ENCODE measurements around the gene HS1BP3.

HS1BP3 gene

GRCh38 chr2:20674974-20675679 is 24.2 kb upstream of the HS1BP3 start:
- DNase-seq (ENCODE audit: low read depth) = peak; percentile 66

DNA sequence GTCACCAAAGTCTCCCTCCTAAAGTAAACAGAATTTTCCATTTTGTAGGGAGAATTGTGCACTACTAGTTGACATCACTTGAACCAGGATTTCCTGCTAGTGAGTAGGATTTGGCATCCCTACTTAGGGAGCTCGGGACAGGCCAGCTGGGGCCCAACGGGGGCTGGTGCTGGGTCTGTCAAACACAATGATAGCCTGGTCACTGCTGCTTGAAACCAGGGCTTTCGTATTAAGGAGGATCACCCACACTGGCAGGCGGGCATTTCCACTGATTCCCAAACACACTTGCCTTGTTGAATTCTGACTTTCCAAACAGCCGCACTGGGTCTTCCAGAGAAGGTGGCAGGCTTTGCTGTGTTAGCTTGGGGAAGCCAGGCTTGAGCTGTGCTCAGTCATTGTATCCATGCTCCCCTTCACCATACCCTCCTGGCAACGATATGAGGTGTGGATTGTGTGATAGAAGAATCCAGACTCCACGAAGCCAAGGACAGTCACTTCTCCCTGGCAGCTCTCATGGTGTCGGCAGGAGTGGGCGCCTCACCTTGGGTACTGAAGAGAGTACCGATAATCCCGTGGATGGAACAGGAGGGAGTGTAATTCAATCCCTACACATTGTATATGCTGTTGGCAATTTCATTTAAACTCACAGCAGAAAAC is 23.5 kb upstream of the HS1BP3 start:
- DNase-seq (ENCODE audit: low read depth) = no peak

GRCh38 chr2:20673686-20674308 is 22.9 kb upstream of the HS1BP3 start:
- no peak for DNase-seq (ENCODE audit: low read depth)

DNA sequence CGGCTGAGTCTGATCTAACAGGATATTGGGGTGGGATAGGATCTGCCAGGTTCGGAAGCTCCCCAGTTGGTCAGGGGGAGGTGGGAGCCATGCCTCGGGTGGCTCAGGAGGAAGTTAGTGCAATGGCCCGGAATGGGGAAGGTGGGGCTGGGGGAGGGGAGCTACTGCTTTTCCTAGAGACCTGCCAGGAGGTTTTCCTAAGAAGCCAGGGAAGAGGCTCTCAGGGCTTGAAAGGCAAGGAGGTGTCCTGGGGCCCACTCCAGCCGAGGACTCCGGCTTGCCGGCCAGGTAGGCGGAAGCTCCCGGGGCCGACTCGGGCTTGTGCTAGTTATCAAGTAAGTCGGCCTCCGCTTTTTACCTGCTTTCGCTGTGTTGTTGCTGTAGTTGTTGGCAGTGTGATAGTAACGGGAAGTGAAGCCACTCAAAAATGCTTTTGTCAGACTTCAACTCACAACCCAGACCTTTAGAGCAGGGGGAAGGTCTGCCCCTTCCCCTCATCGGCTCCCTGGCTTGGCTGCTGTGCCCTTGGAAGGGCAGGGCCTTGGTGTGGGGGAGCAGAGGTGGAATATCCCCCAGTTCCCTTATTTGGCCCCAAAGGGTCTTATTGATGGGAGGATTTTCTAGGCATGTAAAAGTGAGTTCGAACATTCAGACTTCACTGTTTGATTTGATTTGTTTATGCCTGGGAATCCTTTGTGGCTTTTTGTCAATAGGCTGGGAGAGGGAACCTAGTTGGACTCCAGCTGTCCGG is 21.5 kb upstream of the HS1BP3 start:
- DNase-seq (ENCODE audit: low read depth) = no peak

DNA sequence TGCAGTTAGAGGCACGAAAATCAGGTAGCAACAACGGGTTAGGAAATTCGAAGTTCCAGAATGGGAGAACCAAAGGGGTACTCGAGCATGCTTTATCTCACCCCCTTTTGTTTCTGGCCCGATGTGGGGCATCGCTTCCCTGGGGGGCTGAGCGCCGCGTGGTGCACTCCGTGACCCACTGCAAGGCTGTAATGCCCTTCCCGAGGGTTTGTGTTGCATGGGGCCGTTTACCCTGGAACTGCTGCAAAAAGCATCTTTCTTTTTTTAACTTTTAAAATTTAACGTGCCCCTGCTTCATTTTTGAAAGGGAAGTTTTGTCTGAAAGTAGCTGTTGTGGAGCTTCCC is 20.8 kb upstream of the HS1BP3 start:
- DNase-seq (ENCODE audit: low read depth) = no peak

DNA sequence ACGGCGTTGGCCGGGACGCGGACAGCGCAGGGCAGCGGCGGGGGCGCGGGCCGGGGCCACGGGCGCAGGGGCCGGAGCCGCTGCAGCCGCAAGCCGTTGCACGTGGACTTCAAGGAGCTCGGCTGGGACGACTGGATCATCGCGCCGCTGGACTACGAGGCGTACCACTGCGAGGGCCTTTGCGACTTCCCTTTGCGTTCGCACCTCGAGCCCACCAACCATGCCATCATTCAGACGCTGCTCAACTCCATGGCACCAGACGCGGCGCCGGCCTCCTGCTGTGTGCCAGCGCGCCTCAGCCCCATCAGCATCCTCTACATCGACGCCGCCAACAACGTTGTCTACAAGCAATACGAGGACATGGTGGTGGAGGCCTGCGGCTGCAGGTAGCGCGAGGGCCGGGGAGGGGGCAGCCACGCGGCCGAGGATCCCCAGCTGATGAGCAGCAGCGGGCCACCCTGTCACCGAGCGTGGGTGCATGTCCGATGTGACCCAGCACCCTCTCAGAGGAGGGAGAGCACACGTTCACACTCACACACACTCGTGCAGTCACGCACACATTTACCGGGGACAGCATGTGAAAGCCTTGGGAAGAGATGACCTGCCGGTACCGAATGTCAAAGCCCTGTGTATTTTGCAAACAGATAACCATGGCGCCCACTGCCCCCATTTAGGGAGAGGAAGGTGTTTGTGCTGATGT is 20.3 kb upstream of the HS1BP3 start:
- DNase-seq (ENCODE audit: low read depth) = no peak

GRCh38 chr2:20670315-20671035 is 19.6 kb upstream of the HS1BP3 start:
- no peak for DNase-seq (ENCODE audit: low read depth)

DNA sequence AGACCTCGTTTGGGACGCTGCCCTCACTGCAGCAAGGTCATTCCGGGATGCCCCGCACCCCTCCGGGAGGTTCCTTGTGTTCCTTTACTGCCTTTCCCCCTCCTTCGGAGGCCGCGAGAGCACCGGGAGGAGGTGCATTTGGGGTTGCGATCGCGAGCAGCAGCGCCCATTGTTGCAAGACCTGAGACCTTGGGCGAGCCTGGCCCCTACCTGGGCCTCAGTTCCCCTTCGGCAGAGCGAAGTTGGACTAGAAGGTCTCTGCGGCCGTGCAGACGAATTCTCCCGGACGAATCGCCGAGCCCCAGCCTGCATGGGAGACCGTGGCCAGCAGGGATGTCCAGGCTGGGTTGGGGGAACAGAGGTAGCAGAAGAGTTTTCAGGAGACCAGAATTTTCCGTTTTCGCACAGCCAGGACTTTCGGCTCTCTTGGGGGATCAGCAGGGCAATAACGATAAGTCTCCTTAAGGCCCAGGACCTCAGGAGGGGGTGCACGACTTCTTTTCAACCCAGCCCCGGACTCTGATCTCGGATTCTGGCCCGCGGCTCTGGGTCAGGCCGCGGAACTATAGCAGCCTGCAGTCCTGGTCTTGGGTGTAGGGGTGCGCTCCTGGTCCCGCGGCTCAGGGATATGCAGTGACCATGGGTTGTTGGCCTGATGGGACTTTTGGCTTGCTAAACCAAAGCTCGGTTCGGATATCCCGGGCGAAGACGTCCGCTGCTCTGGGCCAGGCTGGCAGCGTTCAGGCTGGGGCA is 18.8 kb upstream of the HS1BP3 start:
- no peak for DNase-seq (ENCODE audit: low read depth)

GRCh38 chr2:20668871-20669475 is 18.1 kb upstream of the HS1BP3 start:
- DNase-seq (ENCODE audit: low read depth) = no peak

- DNase-seq (ENCODE audit: low read depth) = no peak
Observed at GRCh38 chr2:20668451-20668850, 17.6 kb upstream of the HS1BP3 start.

DNA sequence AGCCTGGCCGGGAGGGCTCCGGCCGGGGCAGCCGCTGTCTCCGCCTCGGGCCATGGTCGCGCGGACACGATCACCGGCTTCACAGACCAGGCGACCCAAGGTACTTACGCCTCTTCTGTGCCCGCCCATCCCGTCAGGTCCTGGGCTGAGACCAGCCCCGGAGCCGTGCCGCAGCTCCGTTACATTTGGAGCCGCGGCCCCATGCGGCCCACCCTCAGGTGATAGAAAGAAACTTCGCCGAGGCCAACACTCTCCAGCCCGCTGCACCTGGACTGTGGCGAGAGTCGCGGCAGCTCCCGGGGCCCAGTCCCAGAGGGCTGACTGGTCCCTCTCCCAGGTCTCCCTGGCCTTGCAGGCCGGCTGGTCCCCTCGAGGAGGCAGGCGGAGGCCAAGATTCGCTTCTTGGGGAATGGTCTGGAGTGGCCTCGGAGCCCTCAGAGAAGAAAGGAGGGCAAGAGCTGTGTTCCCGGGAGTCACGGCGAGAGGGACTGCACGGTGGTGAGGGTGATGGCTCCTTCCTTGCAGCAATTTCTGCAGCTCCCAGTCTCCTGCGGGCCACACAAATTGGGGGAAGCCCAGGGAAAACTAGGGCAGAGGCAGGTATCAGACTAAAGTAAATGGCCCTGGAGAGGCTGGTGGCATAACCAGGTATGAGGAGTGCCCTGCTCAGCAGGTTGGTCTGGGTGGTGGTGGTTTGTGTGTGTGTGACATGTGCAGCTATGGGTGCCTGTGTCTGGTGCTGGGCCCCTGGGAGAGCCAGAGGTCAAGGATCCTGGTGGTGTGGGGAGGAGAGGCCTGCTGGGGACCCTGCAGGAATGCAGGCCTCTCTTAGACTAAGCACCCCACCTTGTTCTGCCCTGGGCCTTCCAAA is 16.9 kb upstream of the HS1BP3 start:
- DNase-seq (ENCODE audit: low read depth) = no peak

- DNase-seq (ENCODE audit: low read depth) = no peak
Observed at GRCh38 chr2:20667151-20667530, 16.2 kb upstream of the HS1BP3 start.

DNA sequence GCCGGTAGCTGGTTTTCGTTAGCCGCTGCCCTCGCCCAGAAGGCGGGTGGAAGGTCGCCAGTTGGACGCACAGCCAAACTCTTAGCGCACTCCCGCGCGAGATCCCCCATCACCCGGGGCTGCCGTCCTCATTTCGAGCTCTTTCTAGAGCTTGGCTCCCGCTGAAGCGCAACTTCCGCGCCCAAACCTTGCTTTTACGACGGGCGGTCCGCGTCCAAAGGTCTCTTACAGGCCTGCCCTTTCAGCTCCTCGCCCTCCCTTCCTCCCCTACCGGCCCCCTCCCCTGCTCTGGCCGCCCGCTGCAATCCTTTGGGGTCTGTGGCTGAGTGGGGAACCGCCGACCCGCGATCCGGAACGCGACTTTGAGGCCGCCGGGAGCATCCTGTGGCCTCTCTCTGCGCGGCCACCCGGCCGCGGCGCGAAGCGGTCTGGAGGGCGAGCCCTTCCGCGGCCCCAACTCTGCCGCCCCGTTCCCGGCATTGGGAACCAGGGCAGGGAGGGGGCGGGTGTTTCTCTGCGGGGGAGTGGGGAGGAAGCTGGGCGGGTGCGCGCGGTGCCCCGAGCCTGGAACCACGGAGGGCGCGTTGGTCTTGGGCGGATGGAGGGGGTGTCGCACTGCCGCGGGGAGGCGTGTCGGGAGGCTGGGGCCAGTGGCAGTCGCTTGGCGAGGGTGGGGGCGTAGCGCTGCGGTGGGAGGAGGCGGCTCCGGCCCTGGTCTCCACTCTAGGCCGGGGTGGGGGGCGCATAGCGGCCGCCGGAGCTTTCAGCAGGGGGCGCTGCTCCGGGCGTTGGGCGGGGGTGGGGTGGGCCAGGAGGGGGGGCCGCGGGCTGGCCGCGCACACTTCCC is 15.6 kb upstream of the HS1BP3 start, which contains the start of gene GDF7:
GDF7 (plus strand) TSS at position 841 of the 847 bp plus-strand sequence. CDS start 96 bp downstream, outside the sequence.
- DNase-seq (ENCODE audit: low read depth) = peak; percentile 56

DNA sequence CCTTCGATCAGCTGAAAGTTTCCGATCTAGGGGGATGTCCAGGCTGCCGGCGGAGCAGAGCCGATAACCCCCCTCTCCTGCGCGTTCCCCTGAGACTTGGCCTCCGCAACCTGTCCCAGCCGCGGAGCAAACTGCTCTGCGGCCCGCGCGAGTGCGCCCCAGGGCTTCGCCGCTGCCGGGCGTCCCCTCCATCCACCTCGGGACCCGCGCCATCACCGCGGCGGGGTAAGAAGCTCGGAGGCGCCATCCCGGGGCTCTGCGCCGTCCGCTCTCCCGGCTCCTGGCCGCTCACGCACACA is 15.1 kb upstream of the HS1BP3 start:
- DNase-seq (ENCODE audit: low read depth) = no peak

DNA sequence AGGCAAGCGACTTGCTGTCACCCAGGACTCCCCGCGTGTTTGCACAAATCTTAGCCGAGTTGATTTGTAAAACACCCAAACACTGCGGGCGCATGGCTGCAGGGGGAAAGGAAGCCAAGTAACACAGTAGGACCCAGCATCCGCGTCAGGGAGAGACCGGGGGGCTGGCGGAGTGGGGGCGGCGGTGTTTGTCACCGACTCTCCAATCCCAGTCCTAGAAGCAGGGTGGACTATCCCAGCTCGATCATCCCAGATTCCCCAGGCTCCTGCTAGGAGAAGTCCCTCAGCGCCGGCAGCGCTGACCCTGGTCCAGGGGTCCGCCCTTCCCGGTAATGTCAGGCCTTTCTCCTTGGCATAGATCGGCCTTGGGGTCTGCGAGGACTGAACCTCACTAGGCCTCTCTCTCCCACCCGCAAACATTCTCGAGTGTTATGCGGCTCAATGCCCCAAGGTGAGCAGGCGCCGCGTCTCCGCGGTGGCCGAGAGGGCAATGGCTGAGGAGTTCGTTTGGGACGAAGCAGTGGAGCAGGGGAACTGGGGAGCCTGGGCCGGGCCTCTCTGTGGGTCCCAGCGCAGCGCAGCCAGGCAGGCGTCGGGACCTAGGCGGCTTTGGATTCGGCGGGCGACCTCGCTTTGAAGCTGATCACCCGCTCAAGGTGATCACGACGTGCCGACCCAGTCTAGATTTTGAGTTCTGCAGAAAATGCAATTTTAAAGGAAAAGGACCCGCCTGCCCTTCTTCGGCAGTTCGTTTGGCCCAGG is 14.5 kb upstream of the HS1BP3 start:
- no peak for DNase-seq (ENCODE audit: low read depth)

DNA sequence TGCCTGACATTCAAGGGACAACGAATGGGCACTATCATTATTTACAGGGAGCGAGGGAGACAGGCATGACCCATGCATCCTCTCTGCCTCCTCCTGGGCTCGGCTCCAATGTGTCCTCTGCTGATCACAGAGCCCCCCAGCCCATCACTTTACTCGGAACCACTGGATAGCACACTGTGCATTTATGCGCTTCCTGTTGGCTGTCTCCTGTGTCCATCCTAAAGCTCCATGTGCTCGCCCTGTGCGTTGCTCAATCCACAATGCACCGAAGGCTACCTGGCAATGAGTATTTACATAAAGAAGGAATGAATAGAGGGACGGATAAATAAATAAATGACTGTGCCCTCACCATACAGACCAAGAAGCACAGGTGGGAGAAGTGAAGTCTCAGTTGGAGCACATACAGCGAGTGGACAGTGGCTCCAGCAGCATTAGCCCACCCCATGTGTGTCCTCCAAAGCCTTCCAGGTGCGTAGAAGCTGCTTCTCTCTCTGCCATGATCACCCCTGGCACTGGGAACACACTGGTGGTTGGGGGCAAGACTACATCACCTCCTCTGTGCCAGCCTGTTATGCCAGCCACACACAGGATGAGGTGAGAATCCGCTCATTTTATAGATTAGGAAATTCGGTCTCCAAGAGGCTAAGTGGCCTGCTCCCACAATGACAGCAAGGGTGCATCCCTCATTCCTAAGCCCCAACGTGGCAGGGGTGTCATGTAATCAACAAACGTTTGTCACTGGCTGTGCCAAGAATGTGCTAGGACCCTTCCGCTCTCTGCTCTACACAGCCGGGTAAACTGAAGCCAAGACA is 13.7 kb upstream of the HS1BP3 start:
- DNase-seq (ENCODE audit: low read depth) = no peak

DNA sequence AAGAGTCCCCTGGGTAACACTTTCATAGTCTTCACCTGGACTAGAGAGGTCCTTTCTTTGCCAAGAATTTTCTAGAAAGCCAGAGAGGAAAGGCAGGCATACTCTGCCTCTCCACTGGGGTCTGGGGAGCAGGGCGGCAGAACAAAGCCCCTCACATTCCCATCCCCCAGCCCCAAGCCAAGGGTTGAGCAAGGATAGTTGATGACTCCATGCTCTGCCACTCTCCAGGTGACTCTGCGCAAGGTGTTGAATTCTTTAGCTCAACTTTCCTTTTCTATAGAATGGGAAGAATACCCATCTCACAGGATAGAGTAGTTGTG is 13.1 kb upstream of the HS1BP3 start:
- DNase-seq (ENCODE audit: low read depth) = no peak

Measured in fibroblast of gingiva (primary cell).